Raji (cell line): Measurements from ENCODE around the gene ATXN2L.

ENCODE experiments used
- POLR2A ChIP-seq: IDR thresholded peaks from 2 replicates; pipeline ENCODE4 v1.6.1; 2011; ENCODE audit warnings: low read depth, low read length, control low read depth; ENCODE audit not compliant: insufficient read depth

ATXN2L gene

DNA sequence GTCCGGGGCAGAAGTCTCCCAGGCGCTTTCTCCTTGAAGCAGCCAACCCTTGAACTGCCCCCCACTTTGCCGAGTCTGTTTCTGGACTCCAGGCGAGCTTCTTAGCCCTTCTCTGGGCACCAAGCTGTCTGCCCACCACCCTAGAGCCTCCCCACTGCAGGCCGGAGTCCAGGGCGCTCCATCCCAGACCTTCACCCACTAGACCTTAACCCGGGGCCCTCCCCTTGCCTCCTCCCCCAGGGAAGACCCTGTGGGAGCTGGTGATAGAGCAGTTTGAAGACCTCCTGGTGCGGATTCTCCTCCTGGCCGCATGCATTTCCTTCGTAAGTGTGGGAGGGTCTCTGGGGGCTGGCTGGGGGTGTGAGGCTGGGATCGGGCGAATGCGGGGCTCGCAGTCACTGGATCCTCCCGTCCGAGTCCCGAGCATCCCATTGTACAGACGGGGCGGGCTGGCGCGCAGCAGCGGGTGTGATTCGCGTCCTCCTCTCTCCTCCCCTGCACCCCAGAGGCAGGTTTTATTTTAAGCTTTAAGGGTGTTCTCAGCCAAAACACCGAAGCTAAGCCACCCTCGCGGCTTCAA is 56.6 kb downstream of the ATXN2L start:
- no peak; the same call in 1 of the 2 replicates for TF ChIP-seq POLR2A

DNA sequence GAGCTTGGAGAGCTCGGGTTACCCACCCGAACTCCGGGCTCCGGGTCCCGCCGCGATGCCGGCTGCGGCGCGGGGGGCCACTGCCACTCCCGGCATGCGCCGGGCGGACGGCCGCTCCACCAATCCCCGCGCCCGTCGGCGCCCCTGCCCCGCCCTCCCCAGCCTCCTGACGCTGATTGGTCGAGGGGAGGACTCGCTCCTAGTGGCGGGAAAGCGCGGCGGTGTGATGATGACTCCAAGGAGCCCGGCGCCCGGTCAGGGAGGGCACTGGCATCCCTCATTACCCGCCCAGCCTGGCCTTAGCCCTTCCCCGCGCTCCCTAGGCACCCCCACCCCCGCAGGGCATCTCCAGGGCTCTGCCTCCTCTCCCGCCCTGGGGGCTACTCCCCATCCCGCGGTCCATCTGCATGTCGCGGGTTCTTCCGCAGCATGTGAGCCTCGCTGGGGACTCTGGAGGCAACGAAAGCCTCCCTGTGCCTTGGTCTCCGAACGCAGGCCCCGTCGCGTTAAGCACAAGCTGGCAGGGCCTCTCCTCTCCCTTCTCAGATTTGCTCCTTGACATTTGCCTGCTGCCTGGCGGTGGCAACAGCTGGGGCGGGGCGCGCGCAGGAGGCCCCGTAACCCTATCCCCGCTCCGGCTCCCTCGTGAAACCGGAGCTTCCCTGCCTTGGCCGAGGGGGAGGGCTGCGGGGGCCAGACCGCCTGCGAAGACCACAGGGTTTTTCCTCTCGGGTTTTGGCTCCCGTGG is 57.2 kb downstream of the ATXN2L start:
- peak; percentile 91 for TF ChIP-seq POLR2A

DNA sequence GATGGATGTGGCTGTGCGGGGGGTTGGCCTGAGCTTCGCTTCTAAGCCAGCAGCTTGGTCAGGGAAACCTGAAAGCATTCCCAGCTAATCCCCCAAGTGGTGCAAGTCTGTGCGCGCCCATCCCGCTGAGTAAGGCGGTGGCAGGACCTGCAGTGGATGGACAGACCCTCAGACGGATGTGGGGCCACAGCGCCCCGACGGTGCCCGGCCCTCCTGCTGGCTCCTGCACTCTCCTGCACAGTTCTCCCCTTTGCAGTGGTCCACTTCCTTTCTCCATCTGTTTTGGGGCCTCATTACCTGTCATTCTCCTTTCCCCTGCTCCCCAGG is 57.8 kb downstream of the ATXN2L start:
- TF ChIP-seq POLR2A: no peak

DNA sequence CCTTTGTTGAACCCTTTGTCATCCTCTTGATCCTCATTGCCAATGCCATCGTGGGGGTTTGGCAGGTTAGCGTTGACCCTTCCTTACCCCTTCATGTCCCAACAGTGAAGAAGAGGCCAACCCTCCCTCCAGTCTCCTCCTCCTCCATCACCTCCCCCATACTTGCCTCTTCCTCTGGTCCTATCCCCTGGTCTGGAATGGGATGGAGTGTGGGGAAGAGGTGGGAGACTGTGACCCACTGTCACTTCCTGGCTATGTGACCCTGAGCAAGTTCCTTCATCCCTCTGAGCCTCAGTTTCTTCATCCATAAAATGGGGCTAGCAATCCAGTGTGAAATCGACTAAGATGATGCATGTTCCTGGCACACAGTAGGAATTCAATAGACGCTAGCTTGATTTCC is 58.2 kb downstream of the ATXN2L start:
- TF ChIP-seq POLR2A: 0 out of 2 replicates have a peak, but pooled peaks have one; percentile 14

DNA sequence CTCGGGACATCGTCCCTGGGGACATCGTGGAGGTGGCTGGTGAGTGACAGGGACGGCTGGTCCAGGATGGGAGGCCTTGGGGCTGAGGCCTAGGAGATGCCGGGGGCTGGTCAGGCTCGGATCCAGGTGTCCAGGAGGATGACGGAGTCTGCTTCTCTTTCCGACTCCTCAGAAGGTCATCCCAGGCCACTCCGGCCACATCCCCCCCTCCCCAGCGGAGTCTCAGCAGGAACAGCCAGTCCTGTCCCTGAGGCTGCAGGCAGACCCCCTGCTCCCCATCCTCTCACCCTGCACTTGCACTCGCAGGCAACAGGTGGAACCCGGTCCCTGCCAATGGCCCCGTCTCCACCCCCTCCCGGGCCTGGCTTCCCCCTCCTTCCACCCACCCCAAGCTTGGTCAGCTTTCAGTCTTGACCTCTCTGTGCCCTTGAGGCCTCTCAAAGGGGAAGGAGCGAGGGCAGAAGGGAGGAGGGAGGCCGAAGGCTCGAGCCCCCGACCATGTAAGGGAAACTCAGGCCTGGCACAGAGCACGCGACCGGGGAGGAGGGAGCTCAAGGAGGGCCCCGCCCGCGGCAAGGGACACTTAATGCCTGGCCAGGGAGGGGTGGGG is 59.9 kb downstream of the ATXN2L start:
- no peak for TF ChIP-seq POLR2A

DNA sequence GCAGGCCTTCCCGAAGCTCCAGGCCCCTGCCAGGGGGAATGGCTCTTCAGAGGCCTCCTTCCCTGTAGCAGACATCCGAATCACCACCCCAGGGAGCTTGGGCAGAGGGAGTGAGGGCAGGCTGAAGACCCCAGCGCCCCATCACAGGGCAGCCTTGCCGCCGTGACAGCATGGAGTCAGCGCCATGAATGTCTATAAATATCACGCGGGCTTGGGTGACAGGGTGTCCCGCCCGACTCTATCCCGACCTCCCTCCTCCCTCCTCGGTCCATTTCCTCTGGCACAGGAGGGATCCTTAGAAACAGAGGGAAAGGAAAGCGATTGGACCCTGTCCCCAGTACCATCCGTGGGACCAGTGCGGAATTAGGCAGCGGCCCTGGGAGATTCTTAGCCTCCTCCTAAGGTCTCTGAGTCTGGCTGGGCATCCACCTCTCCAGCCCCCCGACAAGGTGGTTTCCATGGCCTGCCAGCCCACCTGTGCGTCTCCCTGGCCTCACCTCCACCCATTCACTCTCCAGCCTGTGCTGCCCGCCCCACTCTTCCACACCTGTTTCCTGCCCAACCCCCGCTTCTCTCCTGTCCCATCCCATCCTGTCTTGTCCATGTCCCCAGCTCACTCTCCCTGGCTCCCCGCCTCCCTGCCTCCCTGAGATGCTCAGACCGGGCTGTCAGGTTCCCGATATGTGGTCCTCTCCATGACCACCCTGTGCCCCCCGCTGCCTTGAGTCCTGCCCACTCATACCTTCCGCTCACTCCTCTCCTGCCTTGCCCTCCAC is 60.6 kb downstream of the ATXN2L start:
- TF ChIP-seq POLR2A: no peak

DNA sequence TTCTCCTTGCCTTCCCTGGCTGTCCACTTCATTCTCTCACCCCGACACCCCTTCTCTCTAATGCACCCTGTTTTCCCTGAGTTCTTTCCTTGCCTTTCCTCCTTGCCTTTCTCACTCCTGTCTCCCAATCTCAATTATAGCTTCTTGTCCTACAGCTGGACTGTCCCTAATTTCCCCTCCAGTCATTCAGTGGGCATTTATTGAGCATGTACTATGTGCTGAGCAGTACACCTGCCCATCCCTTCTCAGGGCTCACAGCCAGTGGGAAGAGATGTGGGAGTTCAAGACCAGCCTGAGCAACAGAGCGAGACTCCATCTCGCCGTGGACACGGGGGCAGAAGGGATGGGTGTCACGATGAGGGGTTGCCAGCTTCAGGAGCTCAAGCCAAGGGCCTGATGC is 61.2 kb downstream of the ATXN2L start:
- TF ChIP-seq POLR2A: no peak
